HG02798 (cell line): ENCODE results near the gene SLIT1.

ENCODE experiments used
- ATAC-seq: cut with Tn5 transposase; IDR thresholded peaks from one replicate; pipeline ENCODE4 v1.9.1; 2021; ENCODE audit warnings: mild to moderate bottlenecking; ENCODE audit not compliant: unreplicated experiment, poor library complexity

The SLIT1 gene

DNA sequence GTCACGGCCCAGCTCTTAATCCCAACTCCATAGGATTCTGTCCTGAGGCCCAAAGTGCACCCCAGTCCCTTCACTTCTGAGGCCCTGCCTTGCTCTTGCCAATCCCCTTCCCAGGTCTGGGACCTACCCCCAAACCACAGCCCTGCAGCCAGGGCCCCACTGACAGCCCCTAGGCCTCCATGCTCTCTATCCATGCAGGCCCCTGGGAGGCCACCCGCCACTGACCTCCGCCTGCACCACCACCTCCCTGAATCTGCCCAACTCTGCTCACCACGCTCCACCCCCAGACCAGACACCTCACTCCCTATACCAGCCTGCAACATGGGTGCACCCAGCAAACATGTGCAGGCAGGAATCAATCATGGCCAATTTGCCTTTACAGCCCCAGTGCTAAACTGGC lies 10.2 kb downstream of the SLIT1 start:
- no peak for ATAC-seq

GRCh38 chr10:97174941-97175340 lies 10.8 kb downstream of the SLIT1 start:
- ATAC-seq: no peak

DNA sequence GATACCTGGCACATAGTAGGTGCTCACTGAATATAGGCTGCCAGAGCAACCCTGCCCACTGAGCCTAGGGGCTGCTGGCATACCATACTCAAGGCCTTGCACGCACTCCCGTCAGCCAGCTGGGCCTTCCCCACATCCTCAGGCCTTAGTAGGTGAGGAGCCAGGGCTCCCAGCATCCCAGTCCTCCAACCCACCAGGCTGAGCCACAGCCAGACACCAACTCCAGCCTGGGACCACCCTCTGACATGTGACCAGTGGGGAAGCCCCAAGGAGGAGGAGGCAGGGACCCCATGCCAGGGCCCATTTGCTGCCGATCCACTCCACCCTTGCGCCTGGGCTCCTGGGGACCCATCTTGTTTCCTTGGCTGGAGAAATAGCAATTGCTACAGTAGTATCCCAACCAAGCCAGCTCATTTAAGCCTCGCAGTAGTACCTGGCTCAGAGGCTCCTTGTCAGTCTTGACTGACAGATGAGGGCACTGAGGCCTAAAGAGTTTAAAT lies 11.4 kb downstream of the SLIT1 start:
- ATAC-seq: no peak

DNA sequence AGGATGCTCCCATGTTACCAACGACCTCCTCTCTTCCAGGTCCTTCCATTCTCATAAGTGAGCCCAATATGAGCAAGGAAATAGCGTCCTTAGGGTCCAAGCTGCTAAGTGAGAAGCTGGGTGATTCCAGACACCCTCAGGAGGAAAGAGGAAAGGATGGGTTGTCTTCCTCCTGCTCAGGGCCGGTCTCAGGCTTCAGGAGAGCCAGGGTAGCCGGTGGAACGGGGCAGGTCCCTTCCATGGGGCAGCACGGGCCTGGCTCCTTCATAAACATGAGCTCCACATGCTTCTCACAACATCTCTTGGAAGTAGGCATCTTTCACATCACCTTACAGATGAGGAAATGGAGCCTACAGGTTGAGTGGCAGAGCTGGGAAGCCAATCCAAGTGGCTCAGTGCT lies 12.7 kb downstream of the SLIT1 start:
- no peak for ATAC-seq

DNA sequence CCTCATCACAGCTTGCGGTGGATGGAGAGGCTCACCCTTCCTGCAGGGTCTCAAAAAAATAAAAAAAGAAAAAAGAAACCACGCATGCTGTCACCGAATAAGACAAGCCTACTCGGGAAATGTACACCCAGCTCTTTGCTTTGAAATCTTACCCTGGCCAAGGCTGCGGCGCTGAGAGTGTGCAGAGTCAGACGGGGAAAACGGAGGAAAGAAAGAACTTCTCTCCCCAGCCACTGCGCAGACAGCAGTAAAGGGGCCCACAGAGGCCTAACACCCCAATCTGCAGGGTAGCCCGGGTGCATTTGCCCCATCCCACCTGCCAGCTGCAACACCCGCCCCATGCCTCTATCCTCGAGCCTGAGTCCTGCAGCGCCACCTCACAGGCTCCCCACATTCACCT lies 14.8 kb downstream of the SLIT1 start:
- no peak for ATAC-seq

DNA sequence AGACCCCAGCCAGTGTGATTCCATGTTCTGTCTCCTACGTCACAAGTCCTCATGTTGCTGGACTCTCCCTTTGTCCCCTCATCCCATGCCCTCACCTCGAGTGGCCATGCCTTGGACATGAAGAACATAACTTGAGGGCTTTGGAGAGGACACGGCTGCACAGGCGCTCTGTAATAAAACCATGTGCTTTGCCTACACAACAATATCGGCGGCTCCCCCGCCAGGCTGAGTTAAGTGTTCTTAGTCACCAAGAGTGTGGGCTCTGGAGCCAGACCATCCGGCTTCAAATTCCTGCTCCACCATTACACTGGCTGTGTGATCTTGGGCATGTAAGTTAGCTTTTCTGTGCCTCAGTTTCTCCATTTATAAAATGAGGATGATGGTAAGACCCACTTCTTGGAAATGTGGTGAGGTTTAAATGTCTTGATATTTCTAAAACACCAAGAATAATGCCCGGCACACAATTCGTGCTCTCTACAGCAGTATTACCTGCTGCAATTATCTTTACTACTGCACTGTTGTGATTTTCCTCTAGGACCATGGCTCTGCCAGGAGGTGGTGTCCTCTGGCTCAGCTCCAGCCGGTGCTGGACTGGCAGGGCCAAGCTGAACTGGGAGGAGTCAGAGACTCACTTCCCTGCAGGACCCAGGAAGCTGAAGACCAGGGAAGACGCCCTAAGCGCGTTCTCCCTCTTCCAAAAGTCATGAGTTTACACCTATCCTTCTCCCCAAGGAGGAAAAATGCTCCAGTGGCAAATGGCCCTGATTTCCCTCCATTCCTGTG lies 15.7 kb downstream of the SLIT1 start:
- no peak for ATAC-seq

- ATAC-seq: no peak
Measured at GRCh38 chr10:97169063-97169462, 16.7 kb downstream of the SLIT1 start.

GRCh38 chr10:97168645-97169044 lies 17.1 kb downstream of the SLIT1 start:
- no peak for ATAC-seq

GRCh38 chr10:97165499-97165898 lies 20.3 kb downstream of the SLIT1 start:
- ATAC-seq: no peak

- no peak for ATAC-seq
Measured at GRCh38 chr10:97163781-97164501, 21.8 kb downstream of the SLIT1 start.

DNA sequence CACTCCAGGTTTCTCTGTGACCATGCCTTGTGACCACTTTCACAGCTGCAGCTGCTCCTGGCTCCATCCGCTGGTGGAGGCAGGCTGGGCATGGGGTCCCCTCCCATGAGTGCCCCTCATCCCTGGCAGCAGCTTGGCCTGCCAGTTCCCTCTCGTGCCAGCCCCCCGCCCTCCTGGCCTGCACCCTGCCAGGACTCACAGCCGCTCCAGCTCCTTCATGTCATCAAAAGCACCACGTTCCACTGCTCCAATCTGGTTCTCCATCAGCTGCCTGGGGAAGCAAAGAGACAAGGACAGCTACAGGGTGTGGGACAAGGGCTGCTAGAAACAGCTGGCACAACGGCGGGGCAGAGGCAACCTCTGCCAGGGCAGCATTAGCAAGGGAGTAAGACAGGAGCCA lies 22.6 kb downstream of the SLIT1 start:
- ATAC-seq: no peak

- no peak for ATAC-seq
Measured at GRCh38 chr10:97159646-97160305, 26.0 kb downstream of the SLIT1 start.

GRCh38 chr10:97157578-97158095 lies 28.1 kb downstream of the SLIT1 start:
- ATAC-seq: peak; percentile 73

DNA sequence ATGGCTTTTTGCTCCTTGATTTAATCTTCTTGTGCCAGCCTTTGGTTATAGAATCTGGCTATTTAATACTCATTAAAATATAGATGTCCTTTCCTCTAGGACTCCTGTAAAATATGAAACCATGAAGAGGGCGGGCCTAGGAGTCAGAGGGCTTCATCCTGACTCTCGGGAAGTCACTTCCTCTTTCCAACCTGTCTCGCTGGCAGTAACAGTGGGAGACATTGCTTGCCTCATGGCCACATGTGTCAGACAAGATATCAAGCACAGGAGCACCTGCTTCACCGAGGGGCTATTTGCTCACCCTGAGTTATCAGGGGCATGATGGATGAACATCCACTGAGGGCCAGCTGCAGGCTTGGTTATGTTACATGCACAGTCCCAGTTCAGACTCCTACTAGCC lies 31.0 kb downstream of the SLIT1 start:
- no peak for ATAC-seq

GRCh38 chr10:97154162-97154561 lies 31.6 kb downstream of the SLIT1 start:
- no peak for ATAC-seq

DNA sequence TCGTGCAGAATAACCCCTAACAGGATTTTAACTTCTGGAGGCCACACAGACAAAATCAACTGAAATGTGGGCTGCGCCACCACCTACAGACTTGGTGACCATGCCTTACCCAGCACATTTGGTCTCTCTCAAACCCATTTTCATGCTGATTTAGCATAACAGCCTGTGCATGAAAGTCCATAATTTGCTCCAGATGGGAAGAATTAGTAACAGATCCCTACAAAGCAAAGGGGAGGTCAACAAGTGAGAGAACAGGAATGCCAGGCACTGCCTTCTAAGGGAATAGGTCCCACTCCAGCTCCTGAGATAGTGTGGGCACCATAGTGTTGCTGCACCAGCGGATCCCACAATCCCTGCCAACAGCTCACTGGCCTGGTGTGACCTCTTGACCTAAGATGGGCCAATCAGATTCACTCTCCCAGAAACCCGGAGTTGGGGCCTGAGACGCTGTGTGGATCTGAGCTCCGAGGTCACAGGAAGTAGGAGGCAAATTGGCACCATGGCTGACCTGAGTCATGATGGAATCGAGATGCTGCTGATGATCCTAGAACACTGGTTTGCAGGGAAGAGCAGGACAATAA lies 32.4 kb downstream of the SLIT1 start:
- ATAC-seq: no peak

- ATAC-seq: no peak
Measured at GRCh38 chr10:97151307-97151914, 34.3 kb downstream of the SLIT1 start.

- no peak for ATAC-seq
Measured at GRCh38 chr10:97150616-97151015, 35.1 kb downstream of the SLIT1 start.

DNA sequence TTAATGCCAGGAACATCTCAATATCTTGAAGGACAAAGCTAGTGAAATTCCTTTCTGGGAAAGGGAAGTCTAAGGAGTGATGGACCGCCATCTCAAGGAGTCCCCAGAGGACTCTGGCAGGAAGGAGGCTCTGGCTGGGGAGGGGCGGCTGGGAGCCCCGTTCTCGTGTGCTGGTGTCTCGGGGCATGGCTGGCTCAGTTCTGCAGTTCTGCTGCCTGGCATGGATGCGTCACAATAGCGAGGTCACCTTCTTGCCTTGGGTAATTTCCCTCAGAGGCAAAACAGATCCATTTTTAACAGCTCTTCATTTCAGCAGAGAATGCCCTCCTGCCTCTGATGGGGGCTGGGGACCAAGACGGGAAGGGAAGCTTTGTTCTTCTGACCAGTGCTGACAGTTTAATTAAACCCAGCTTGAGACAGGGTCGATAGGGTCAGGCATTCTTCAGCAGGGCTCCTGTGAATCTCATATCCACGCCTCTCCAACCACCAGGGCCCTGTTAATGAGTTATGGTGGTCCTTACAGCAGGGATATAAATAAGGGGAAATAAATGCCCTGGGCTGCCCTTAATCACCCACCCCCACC lies 35.7 kb downstream of the SLIT1 start:
- ATAC-seq: no peak

DNA sequence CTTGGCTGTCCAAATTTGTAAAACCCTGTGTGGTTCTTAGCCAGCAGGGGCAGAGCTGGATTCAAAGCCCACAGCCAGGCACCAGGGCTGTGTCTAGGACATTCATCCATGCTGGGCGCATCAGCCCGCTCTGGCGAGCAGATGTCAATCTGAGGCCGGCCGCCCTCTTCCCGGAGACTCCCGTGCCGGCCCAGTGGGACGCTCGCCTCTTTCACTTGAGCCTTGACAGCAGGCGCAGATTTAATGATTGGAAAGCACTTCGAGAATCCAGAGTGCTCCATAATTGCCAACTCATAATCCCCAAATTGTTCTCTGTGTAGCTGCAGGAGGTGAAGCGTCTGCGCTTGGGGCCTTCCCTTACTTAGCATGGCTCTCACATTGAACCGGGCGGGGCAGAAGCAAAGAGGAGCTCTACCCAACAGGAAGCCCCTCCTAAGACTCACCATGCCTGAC lies 36.7 kb downstream of the SLIT1 start:
- ATAC-seq: no peak
